Adrenal gland (tissue), 5 donors: ENCODE results near the gene STARD13.

ENCODE experiments used
- CTCF ChIP-seq, 6 experiments: fragments of 450-650 bp in 4 of 6; fragments of 200-600 bp in 2 of 6; sonication (generic) in 1 of 6; IDR thresholded peaks; 1 replicate in 5 of 6; 2 replicates in 1 of 6; pipeline versions ENCODE4 v1.5.1 to v1.8.0; 2016 to 2021; ENCODE audit warnings: antibody characterized with exemption in 6 of 6, mild to moderate bottlenecking in 2 of 6, moderate library complexity in 1 of 6
- POLR2A ChIP-seq, 2 donors: fragments of 450-650 bp; IDR thresholded peaks; one replicate each; pipeline ENCODE4 v1.6.1; 2017; ENCODE audit warnings: antibody characterized with exemption in 2 of 2, mild to moderate bottlenecking in 2 of 2, moderate library complexity in 1 of 2
- donor health status: DM: no; HTN: no; CAD: no.

- no peak for TF ChIP-seq POLR2A (IDR thresholded peaks at IDR 0.05)
- no peak for TF ChIP-seq CTCF (IDR thresholded peaks at IDR 0.05)
Observed at GRCh38 chr13:33290421-33290965, 4.9 kb upstream of the STARD13 start.
